ENCODE results near the gene FCRL5.

Gene FCRL5

GRCh38 chr1:157517016-157517415, 35.3 kb downstream of the FCRL5 start:
- H2AFZ ChIP-seq (ENCODE audit: low read depth, low read length) = no peak overlapping the region
- H3K9me3 ChIP-seq (ENCODE audit: low read length) = no peaks in the 10 kb centered on the region
- no peaks in the 10 kb centered on the region for H3K36me3 ChIP-seq (ENCODE audit: insufficient read depth, low read length)
- no peaks in the 10 kb centered on the region for H3K4me1 ChIP-seq (ENCODE audit: insufficient read depth, low read length)
- no peak overlapping the region for H3K4me3 ChIP-seq (ENCODE audit: low read length)
- no peaks in the 10 kb centered on the region for H3K27me3 ChIP-seq (ENCODE audit: insufficient read depth, low read length)

GRCh38 chr1:157515709-157516108, 36.6 kb downstream of the FCRL5 start:
- no peak overlapping the region for H2AFZ ChIP-seq (ENCODE audit: low read depth, low read length)
- H3K36me3 ChIP-seq (ENCODE audit: insufficient read depth, low read length) = no peaks in the 10 kb centered on the region
- H3K27me3 ChIP-seq (ENCODE audit: insufficient read depth, low read length) = no peaks in the 10 kb centered on the region
- no peaks in the 10 kb centered on the region for H3K4me1 ChIP-seq (ENCODE audit: insufficient read depth, low read length)
- H3K4me3 ChIP-seq (ENCODE audit: low read length) = no peak overlapping the region
- H3K9me3 ChIP-seq (ENCODE audit: low read length) = no peaks in the 10 kb centered on the region

- Histone ChIP-seq H3K27me3 (ENCODE audit: insufficient read depth, low read length) (no peaks in the 10 kb centered on the region), H3K36me3 (ENCODE audit: insufficient read depth, low read length) (no peaks in the 10 kb centered on the region), H3K9me3 (ENCODE audit: low read length) (no peaks in the 10 kb centered on the region)
Measured at GRCh38 chr1:157515141-157515540, 37.2 kb downstream of the FCRL5 start.

GRCh38 chr1:157512036-157512969, 40.0 kb downstream of the FCRL5 start:
- no peak overlapping the region for H3K4me3 ChIP-seq (ENCODE audit: low read length)
- H2AFZ ChIP-seq (ENCODE audit: low read depth, low read length) = no peak overlapping the region
- no peaks in the 10 kb centered on the region for H3K27me3 ChIP-seq (ENCODE audit: insufficient read depth, low read length)
- no peaks in the 10 kb centered on the region for H3K9me3 ChIP-seq (ENCODE audit: low read length)
- H3K4me1 ChIP-seq (ENCODE audit: insufficient read depth, low read length) = no peaks in the 10 kb centered on the region
- H3K36me3 ChIP-seq (ENCODE audit: insufficient read depth, low read length) = no peaks in the 10 kb centered on the region

More at GRCh38 chr1:157515141-157515540, 37.2 kb downstream of the FCRL5 start:
- H2AFZ ChIP-seq (ENCODE audit: low read depth, low read length) = no peak overlapping the region
- no peaks in the 10 kb centered on the region for H3K4me1 ChIP-seq (ENCODE audit: insufficient read depth, low read length)
- no peak overlapping the region for H3K4me3 ChIP-seq (ENCODE audit: low read length)

- Histone ChIP-seq H3K27me3 (ENCODE audit: insufficient read depth, low read length) (no peaks in the 10 kb centered on the region), H3K4me1 (ENCODE audit: insufficient read depth, low read length) (no peaks in the 10 kb centered on the region), H2AFZ (ENCODE audit: low read depth, low read length) (no peak overlapping the region), H3K4me3 (ENCODE audit: low read length) (no peak overlapping the region), H3K36me3 (ENCODE audit: insufficient read depth, low read length) (no peaks in the 10 kb centered on the region), H3K9me3 (ENCODE audit: low read length) (no peaks in the 10 kb centered on the region)
Measured at GRCh38 chr1:157509546-157510232, 42.6 kb downstream of the FCRL5 start.

- H3K36me3 ChIP-seq (ENCODE audit: insufficient read depth, low read length) = no peaks in the 10 kb centered on the region
- no peaks in the 10 kb centered on the region for H3K27me3 ChIP-seq (ENCODE audit: insufficient read depth, low read length)
- H2AFZ ChIP-seq (ENCODE audit: low read depth, low read length) = no peak overlapping the region
- H3K4me3 ChIP-seq (ENCODE audit: low read length) = no peak overlapping the region
- H3K9me3 ChIP-seq (ENCODE audit: low read length) = no peaks in the 10 kb centered on the region
- H3K4me1 ChIP-seq (ENCODE audit: insufficient read depth, low read length) = no peaks in the 10 kb centered on the region
Measured at GRCh38 chr1:157505481-157506272, 46.6 kb downstream of the FCRL5 start.

- no peaks in the 10 kb centered on the region for H3K4me1 ChIP-seq (ENCODE audit: insufficient read depth, low read length)
- H3K4me3 ChIP-seq (ENCODE audit: low read length) = no peak overlapping the region
- no peaks in the 10 kb centered on the region for H3K36me3 ChIP-seq (ENCODE audit: insufficient read depth, low read length)
- H3K9me3 ChIP-seq (ENCODE audit: low read length) = no peaks in the 10 kb centered on the region
- H3K27me3 ChIP-seq (ENCODE audit: insufficient read depth, low read length) = no peaks in the 10 kb centered on the region
- no peak overlapping the region for H2AFZ ChIP-seq (ENCODE audit: low read depth, low read length)
Measured at GRCh38 chr1:157504646-157505045, 47.7 kb downstream of the FCRL5 start.

- Histone ChIP-seq H2AFZ (ENCODE audit: low read depth, low read length) (no peak overlapping the region), H3K4me3 (ENCODE audit: low read length) (no peak overlapping the region), H3K4me1 (ENCODE audit: insufficient read depth, low read length) (no peaks in the 10 kb centered on the region), H3K36me3 (ENCODE audit: insufficient read depth, low read length) (no peaks in the 10 kb centered on the region), H3K9me3 (ENCODE audit: low read length) (no peaks in the 10 kb centered on the region), H3K27me3 (ENCODE audit: insufficient read depth, low read length) (no peaks in the 10 kb centered on the region)
Measured at GRCh38 chr1:157499521-157499920, 52.8 kb downstream of the FCRL5 start.

GRCh38 chr1:157498736-157499090, 53.6 kb downstream of the FCRL5 start:
- Histone ChIP-seq H3K36me3 (ENCODE audit: insufficient read depth, low read length) (no peaks in the 10 kb centered on the region), H2AFZ (ENCODE audit: low read depth, low read length) (no peak overlapping the region), H3K4me3 (ENCODE audit: low read length) (no peak overlapping the region), H3K9me3 (ENCODE audit: low read length) (no peaks in the 10 kb centered on the region), H3K27me3 (ENCODE audit: insufficient read depth, low read length) (no peaks in the 10 kb centered on the region), H3K4me1 (ENCODE audit: insufficient read depth, low read length) (no peaks in the 10 kb centered on the region)

- Histone ChIP-seq H2AFZ (ENCODE audit: low read depth, low read length) (no peak overlapping the region), H3K4me1 (ENCODE audit: insufficient read depth, low read length) (no peaks in the 10 kb centered on the region), H3K36me3 (ENCODE audit: insufficient read depth, low read length) (no peaks in the 10 kb centered on the region), H3K9me3 (ENCODE audit: low read length) (no peaks in the 10 kb centered on the region), H3K4me3 (ENCODE audit: low read length) (no peak overlapping the region), H3K27me3 (ENCODE audit: insufficient read depth, low read length) (no peaks in the 10 kb centered on the region)
Measured at GRCh38 chr1:157497987-157498735, 54.2 kb downstream of the FCRL5 start.

- no peaks in the 10 kb centered on the region for H3K36me3 ChIP-seq (ENCODE audit: insufficient read depth, low read length)
- H3K4me3 ChIP-seq (ENCODE audit: low read length) = no peak overlapping the region
- H3K4me1 ChIP-seq (ENCODE audit: insufficient read depth, low read length) = no peaks in the 10 kb centered on the region
- no peaks in the 10 kb centered on the region for H3K27me3 ChIP-seq (ENCODE audit: insufficient read depth, low read length)
- H2AFZ ChIP-seq (ENCODE audit: low read depth, low read length) = no peak overlapping the region
- no peaks in the 10 kb centered on the region for H3K9me3 ChIP-seq (ENCODE audit: low read length)
Measured at GRCh38 chr1:157497284-157497683, 55.0 kb downstream of the FCRL5 start.

- H3K4me1 ChIP-seq (ENCODE audit: insufficient read depth, low read length) = no peaks in the 10 kb centered on the region
- no peak overlapping the region for H3K4me3 ChIP-seq (ENCODE audit: low read length)
- H2AFZ ChIP-seq (ENCODE audit: low read depth, low read length) = no peak overlapping the region
Measured at GRCh38 chr1:157496121-157496526, 56.2 kb downstream of the FCRL5 start.

More at GRCh38 chr1:157496121-157496526, 56.2 kb downstream of the FCRL5 start:
- Histone ChIP-seq H3K27me3 (ENCODE audit: insufficient read depth, low read length) (no peaks in the 10 kb centered on the region), H3K9me3 (ENCODE audit: low read length) (no peaks in the 10 kb centered on the region), H3K36me3 (ENCODE audit: insufficient read depth, low read length) (no peaks in the 10 kb centered on the region)
